HS-27A (cell line): ENCODE data around the gene MIB2.
"Not testable (repeated sequence)": the region's sequence is repeated elsewhere in the genome, so short reads cannot be mapped to it uniquely, and the experiment has no call there.

Experiments used
- DNase-seq: peaks from one replicate; pipeline ENCODE4 v3.0.0-alpha.2; 2012; ENCODE audit warnings: low read depth, missing footprints

The MIB2 gene

GRCh38 chr1:1627261-1627828 lies 12.0 kb downstream of the MIB2 start:
- DNase-seq = no peak

GRCh38 chr1:1627829-1628753 lies 12.8 kb downstream of the MIB2 start:
- DNase-seq = no peak

GRCh38 chr1:1628754-1629429 lies 13.6 kb downstream of the MIB2 start:
- no peak for DNase-seq

- DNase-seq = no peak
Observed at GRCh38 chr1:1629430-1630190, 14.3 kb downstream of the MIB2 start.

- DNase-seq = no peak
Observed at GRCh38 chr1:1630191-1630964, 15.1 kb downstream of the MIB2 start.

- no peak for DNase-seq
Observed at GRCh38 chr1:1630965-1631781, 15.9 kb downstream of the MIB2 start.

GRCh38 chr1:1631782-1632420 lies 16.6 kb downstream of the MIB2 start, which contains the start of gene MMP23B:
Gene MMP23B (plus strand): TSS chr1:1632173. CDS start chr1:1632219, 46 bp downstream.
- no peak for DNase-seq

- not testable (repeated sequence) for DNase-seq
Observed at GRCh38 chr1:1633409-1633808, 18.1 kb downstream of the MIB2 start.

- DNase-seq = not testable (repeated sequence)
Observed at GRCh38 chr1:1634613-1635012, 19.3 kb downstream of the MIB2 start.

GRCh38 chr1:1636621-1637478 lies 21.6 kb downstream of the MIB2 start:
- not testable (repeated sequence) for DNase-seq

- not testable (repeated sequence) for DNase-seq
Observed at GRCh38 chr1:1637479-1637875, 22.2 kb downstream of the MIB2 start.

GRCh38 chr1:1638528-1638927 lies 23.2 kb downstream of the MIB2 start:
- DNase-seq = not testable (repeated sequence)

GRCh38 chr1:1639368-1639767 lies 24.1 kb downstream of the MIB2 start:
- DNase-seq = not testable (repeated sequence)

GRCh38 chr1:1640081-1640480 lies 24.8 kb downstream of the MIB2 start:
- DNase-seq = not testable (repeated sequence)

GRCh38 chr1:1640711-1641461 lies 25.6 kb downstream of the MIB2 start:
- DNase-seq = not testable (repeated sequence)

- DNase-seq = not testable (repeated sequence)
Observed at GRCh38 chr1:1646326-1646725, 31.0 kb downstream of the MIB2 start.

GRCh38 chr1:1647567-1648241 lies 32.4 kb downstream of the MIB2 start:
- DNase-seq = not testable (repeated sequence)
